GM23248 (cell line): ENCODE data around the gene AGBL5. TPM values are rescaled to one million over a fixed set of nuclear protein-coding genes. Genes with fewer than 3 reads are reported as not detected.

Experiments used
- DNase-seq: peaks from one replicate; pipeline ENCODE4 v3.0.0-alpha.2; 2015
- H2AFZ ChIP-seq: fragments of 200-600 bp; sonication (generic); 2 replicates; pipeline ENCODE4 v1.6.1; 2016; ENCODE audit warnings: antibody characterized with exemption
- H3F3A ChIP-seq: fragments of 200-600 bp; sonication (generic); 2 replicates; pipeline ENCODE4 v1.6.1; 2016; ENCODE audit warnings: mild to moderate bottlenecking, antibody characterized with exemption, mixed run types; ENCODE audit not compliant: insufficient read depth
- H3K27ac ChIP-seq: fragments of 200-600 bp; sonication (generic); 2 replicates; pipeline ENCODE4 v1.5.1; 2016; ENCODE audit warnings: mild to moderate bottlenecking
- H3K27me3 ChIP-seq: fragments of 200-600 bp; sonication (generic); replicated peaks from 2 replicates; pipeline ENCODE4 v1.6.1; 2016; ENCODE audit warnings: mild to moderate bottlenecking; ENCODE audit not compliant: insufficient read depth
- H3K36me3 ChIP-seq: fragments of 200-600 bp; sonication (generic); 2 replicates; pipeline ENCODE4 v1.6.1; 2016; ENCODE audit warnings: low read depth, mild to moderate bottlenecking
- H3K4me1 ChIP-seq: fragments of 200-600 bp; sonication (generic); 2 replicates; pipeline ENCODE4 v1.6.1; 2016; ENCODE audit warnings: mild to moderate bottlenecking; ENCODE audit not compliant: insufficient read depth
- H3K4me2 ChIP-seq: fragments of 200-600 bp; sonication (generic); one replicate; pipeline ENCODE4 v1.6.1; 2016; ENCODE audit warnings: mild to moderate bottlenecking; ENCODE audit not compliant: unreplicated experiment
- H3K4me3 ChIP-seq: fragments of 200-600 bp; sonication (generic); 2 replicates; pipeline ENCODE4 v1.5.1; 2016; ENCODE audit warnings: mild to moderate bottlenecking
- H3K79me2 ChIP-seq: fragments of 200-600 bp; sonication (generic); 2 replicates; pipeline ENCODE4 v1.6.1; 2016; ENCODE audit warnings: mild to moderate bottlenecking; ENCODE audit not compliant: insufficient read depth
- H3K9ac ChIP-seq: fragments of 200-600 bp; sonication (generic); 2 replicates; pipeline ENCODE4 v1.6.1; 2016; ENCODE audit warnings: mild to moderate bottlenecking
- H3K9me2 ChIP-seq: fragments of 200-600 bp; sonication (generic); 2 replicates; pipeline ENCODE4 v1.6.1; 2016; ENCODE audit warnings: mixed run types, mild to moderate bottlenecking, moderate library complexity; ENCODE audit not compliant: insufficient read depth
- H3K9me3 ChIP-seq: fragments of 200-600 bp; sonication (generic); one replicate; pipeline ENCODE4 v1.6.1; 2017; ENCODE audit warnings: low read depth
- H4K20me1 ChIP-seq: fragments of 200-600 bp; sonication (generic); 2 replicates; pipeline ENCODE4 v1.6.0; 2016; ENCODE audit not compliant: insufficient read depth
- EZH2 ChIP-seq: fragments of 200-600 bp; sonication (generic); IDR thresholded peaks from 2 replicates; pipeline ENCODE4 v1.6.1; 2018; ENCODE audit warnings: antibody characterized with exemption, mild to moderate bottlenecking; ENCODE audit not compliant: insufficient read depth, poor library complexity, severe bottlenecking
- EZH2phosphoT487 ChIP-seq: fragments of 200-600 bp; sonication (generic); IDR thresholded peaks from 2 replicates; pipeline ENCODE4 v1.6.1; 2018; ENCODE audit warnings: antibody characterized with exemption, moderate library complexity, mild to moderate bottlenecking, low read depth; ENCODE audit not compliant: insufficient read depth
- WGBS, 2 experiments: methylation state at CpG; one replicate each; pipeline ENCODE4 v1.1.6; 2015 to 2017; ENCODE audit warnings: low lambda C conversion rate in 2 of 2, low coverage in 1 of 2; ENCODE audit errors: missing lambda C conversion rate in 2 of 2; 5-methylcytosine and 5-hydroxymethylcytosine counted together
- in situ Hi-C: fragments of 300-500 bp; cut with MboI; formaldehyde crosslinking; loops from 2 replicates; pipeline ENCODE4 v1.15.0; 2020
- polyA plus RNA-seq: library from polyadenylated mRNA; unstranded; fragments of >200 nt; fragmentation: Nextera tagmentation; extraction: Ambion mirVana; gene quantifications from 2 replicates; pipeline ENCODE4 v1.2.1, GENCODE V29; 2016
- total RNA-seq: library from RNA; depleted of rRNA; stranded (reverse); fragments of >200 nt; shearing (Covaris generic); gene quantifications from 2 replicates; pipeline ENCODE4 v1.2.3, GENCODE V29; 2014

The AGBL5 gene
- total and polyA plus RNA-seq, 2 experiments from 2014 or later = 15.2 to 19.7 TPM

- H3K4me1 ChIP-seq = peaks cover 16% of the 10 kb centered on the region
- H3K9me3 ChIP-seq = no peaks in the 10 kb centered on the region
- H3F3A ChIP-seq = peaks cover 13% of the 10 kb centered on the region
- no peak overlapping the region for H3K27ac ChIP-seq
- TF ChIP-seq EZH2phosphoT487 = no peak
- no peak for TF ChIP-seq EZH2
- no peaks in the 10 kb centered on the region for H3K9me2 ChIP-seq
- no peak overlapping the region for H3K4me3 ChIP-seq
- no peaks in the 10 kb centered on the region for H3K27me3 ChIP-seq
- H3K79me2 ChIP-seq = peaks cover 24% of the 10 kb centered on the region
- H2AFZ ChIP-seq = no peak overlapping the region
- no peak for DNase-seq
- 94 to 95% methylated on average over 6 of the region's 6 CpGs for WGBS, 2 experiments
- no peak overlapping the region for H3K9ac ChIP-seq
- H3K36me3 ChIP-seq = no peaks in the 10 kb centered on the region
- no peak overlapping the region for H3K4me2 ChIP-seq
- in situ Hi-C loops = no loop called here
- no peaks in the 10 kb centered on the region for H4K20me1 ChIP-seq
Observed at GRCh38 chr2:27084297-27085061, 33.0 kb downstream of the AGBL5 start.

GRCh38 chr2:27085062-27085672, 33.7 kb downstream of the AGBL5 start:
- Histone ChIP-seq H3K9me3 (no peaks in the 10 kb centered on the region), H3K4me1 (peaks cover 12% of the 10 kb centered on the region), H3K9ac (peak overlapping the region; percentile 74), H3K36me3 (no peaks in the 10 kb centered on the region), H3K27me3 (no peaks in the 10 kb centered on the region), H3K79me2 (peaks cover 18% of the 10 kb centered on the region), H3K27ac (peak overlapping the region; percentile 59), H3K4me2 (peak overlapping the region; percentile 75), H3K4me3 (peak overlapping the region; percentile 73), H2AFZ (no peak overlapping the region), H3K9me2 (no peaks in the 10 kb centered on the region), H4K20me1 (no peaks in the 10 kb centered on the region), H3F3A (peaks cover 13% of the 10 kb centered on the region)
- no peak for DNase-seq
- 47% methylated on average over 10 of the region's 10 CpGs for WGBS, 2 experiments
- in situ Hi-C loops = no loop called here
- no peak for TF ChIP-seq EZH2
- no peak for TF ChIP-seq EZH2phosphoT487

- in situ Hi-C loops = no loop called here
- peaks cover 7% of the 10 kb centered on the region; the same call in 1 of the 2 replicates for H3K4me1 ChIP-seq
Observed at GRCh38 chr2:27085673-27086089, 34.2 kb downstream of the AGBL5 start.

GRCh38 chr2:27086090-27086723, 34.7 kb downstream of the AGBL5 start:
- H3K9me2 ChIP-seq = no peaks in the 10 kb centered on the region
- peak overlapping the region; percentile 74 for H3K9ac ChIP-seq
- in situ Hi-C loops = no loop called here
- H3K27me3 ChIP-seq = no peaks in the 10 kb centered on the region
- H4K20me1 ChIP-seq = no peaks in the 10 kb centered on the region
- H3K4me1 ChIP-seq = 0 out of 2 replicates have a peak, but pooled peaks cover 4% of the 10 kb centered on the region
- H3K4me3 ChIP-seq = peak overlapping the region; percentile 73
- WGBS, 2 experiments = 0 to 2% methylated on average over 45 to 77 of the region's 81 CpGs
- H3K36me3 ChIP-seq = no peaks in the 10 kb centered on the region
- H3F3A ChIP-seq = peaks cover 13% of the 10 kb centered on the region
- H3K4me2 ChIP-seq = peak overlapping the region; percentile 75
- H3K27ac ChIP-seq = peak overlapping the region; percentile 59
- peaks cover 10% of the 10 kb centered on the region for H3K79me2 ChIP-seq
- no peak for TF ChIP-seq EZH2
- TF ChIP-seq EZH2phosphoT487 = no peak
- peak overlapping the region; percentile 63 for H2AFZ ChIP-seq
- no peaks in the 10 kb centered on the region for H3K9me3 ChIP-seq
- DNase-seq = peak; percentile 95

More at GRCh38 chr2:27085673-27086089, 34.2 kb downstream of the AGBL5 start:
- H3K27me3 ChIP-seq = no peaks in the 10 kb centered on the region
- no peaks in the 10 kb centered on the region for H3K9me2 ChIP-seq
- TF ChIP-seq EZH2phosphoT487 (no peak), EZH2 (no peak)
- H3K27ac ChIP-seq = peak overlapping the region; percentile 59
- H3F3A ChIP-seq = peaks cover 13% of the 10 kb centered on the region
- no peaks in the 10 kb centered on the region for H3K36me3 ChIP-seq
- DNase-seq = peak; percentile 87
- no peaks in the 10 kb centered on the region for H4K20me1 ChIP-seq
- peak overlapping the region; percentile 74 for H3K9ac ChIP-seq
- H3K9me3 ChIP-seq = no peaks in the 10 kb centered on the region
- peak overlapping the region; percentile 75 for H3K4me2 ChIP-seq
- peak overlapping the region; percentile 73 for H3K4me3 ChIP-seq
- 0 to 3% methylated on average over 23 to 28 of the region's 38 CpGs for WGBS, 2 experiments
- H3K79me2 ChIP-seq = peaks cover 12% of the 10 kb centered on the region
- peak overlapping the region; percentile 63 for H2AFZ ChIP-seq
